Panc1 (cell line): ENCODE data around the gene GPD1L. TPM values are rescaled to one million over a fixed set of nuclear protein-coding genes. Genes with fewer than 3 reads are reported as not detected.
"Not testable (repeated sequence)": the region's sequence is repeated elsewhere in the genome, so short reads cannot be mapped to it uniquely, and the experiment has no call there.

Source experiments
- ATAC-seq: fragments of 200-7000 bp; cut with Tn5 transposase; 2 replicates; pipeline ENCODE4 v1.9.1; 2020; ENCODE audit warnings: mild to moderate bottlenecking, moderate library complexity
- Bru-seq: library from RNA; stranded (reverse); fragments of 400-500 nt; gene quantifications from one replicate; lab custom pipeline; 2021; lab: Mats Ljungman, UMichigan
- BruChase-seq, 2 experiments: library from RNA; stranded (reverse); fragments of 400-500 nt; gene quantifications; one replicate each; lab custom pipeline; 2021; lab: Mats Ljungman, UMichigan
- BruUV-seq: library from RNA; stranded (reverse); fragments of 400-500 nt; replicated peaks from 2 replicates; lab custom pipeline; 2021; lab: Mats Ljungman, UMichigan
- CTCF ChIA-PET: fragments of 300-600 bp; sonication (Branson Sonifier 250); formaldehyde crosslinking; loops from one replicate; lab custom pipeline; 2022; ENCODE audit warnings: antibody characterized with exemption; lab: Charles Lee
- POLR2A ChIA-PET: fragments of 300-600 bp; sonication (Branson Sonifier 250); formaldehyde crosslinking; loops from one replicate; lab custom pipeline; 2022; ENCODE audit warnings: antibody characterized with exemption; lab: Charles Lee
- DNase-seq: peaks from one replicate; pipeline ENCODE4 v3.0.0-alpha.2; 2010; ENCODE audit warnings: low read depth, low spot score
- H3K27ac ChIP-seq: 2 replicates; pipeline ENCODE4 v1.5.1; 2011; ENCODE audit warnings: mild to moderate bottlenecking, low read length, inconsistent platforms
- H3K27me3 ChIP-seq: fragments of 200-500 bp; sonication (Bioruptor generic); 2 replicates; pipeline ENCODE4 v1.6.0; 2014; ENCODE audit warnings: low read length, inconsistent platforms; ENCODE audit not compliant: control insufficient read depth, insufficient read depth
- H3K36me3 ChIP-seq: fragments of 200-500 bp; sonication (Bioruptor generic); 2 replicates; pipeline ENCODE4 v1.5.1; 2014; ENCODE audit warnings: inconsistent platforms, mild to moderate bottlenecking, low read length, moderate library complexity; ENCODE audit not compliant: control insufficient read depth, insufficient read depth
- H3K4me1 ChIP-seq: 2 replicates; pipeline ENCODE4 v1.5.1; 2011; ENCODE audit warnings: inconsistent platforms, mild to moderate bottlenecking, low read length, moderate library complexity; ENCODE audit not compliant: control insufficient read depth, insufficient read depth
- H3K4me3 ChIP-seq, 2 experiments: 2 replicates each; pipeline ENCODE4 v1.5.1; 2011 to 2012; ENCODE audit warnings: low read depth in 2 of 2, low read length in 2 of 2, mild to moderate bottlenecking in 2 of 2, inconsistent platforms in 1 of 2, moderate library complexity in 1 of 2
- H3K9me3 ChIP-seq: fragments of 200-500 bp; sonication (Bioruptor generic); 2 replicates; pipeline ENCODE4 v1.5.1; 2014; ENCODE audit warnings: low read depth, mild to moderate bottlenecking, inconsistent platforms, low read length, moderate library complexity; ENCODE audit not compliant: control insufficient read depth, insufficient read depth
- POLR2AphosphoS5 ChIP-seq: IDR thresholded peaks from 2 replicates; pipeline ENCODE4 v1.6.1; 2012; ENCODE audit warnings: mild to moderate bottlenecking, low read depth, low read length, moderate library complexity
- SIN3A ChIP-seq: IDR thresholded peaks from 2 replicates; pipeline ENCODE4 v1.6.1; 2012; ENCODE audit warnings: low read depth, mild to moderate bottlenecking, low read length, moderate library complexity, borderline replicate concordance; ENCODE audit not compliant: insufficient read depth
- TCF7L2 ChIP-seq: IDR thresholded peaks from 2 replicates; pipeline ENCODE4 v1.6.1; 2011; ENCODE audit warnings: mild to moderate bottlenecking, low read depth, low read length, inconsistent platforms
- in situ Hi-C: cut with HindIII; loops from 2 replicates; pipeline ENCODE4 v1.10.0; 2016; ENCODE audit warnings: low sequenced_read_pairs, low pct_unique_long_range_greater_than_20kb
- intact Hi-C: fragments of 100-400 bp; cut with micrococcal nuclease; formaldehyde crosslinking; loops from one replicate; pipeline ENCODE4 v1.10.0; 2022; ENCODE audit not compliant: unreplicated experiment
- long read RNA-seq: library from polyadenylated mRNA; unstranded; transcript quantifications from one replicate; pipeline ENCODE4 v2.0.0, GENCODE V29; 2021; ENCODE audit not compliant: unreplicated experiment
- polyA plus RNA-seq: library from polyadenylated mRNA; unstranded; fragments of >200 nt; gene quantifications from one replicate; pipeline ENCODE4 v1.2.1, GENCODE V29; 2012; ENCODE audit warnings: missing spikeins; ENCODE audit not compliant: insufficient read length
- total RNA-seq: library from RNA; stranded (reverse); gene quantifications from one replicate; pipeline ENCODE4 v1.2.1, GENCODE V29; 2021; ENCODE audit not compliant: unreplicated experiment
- TF ChIP-seq, protein P1 (sequence below): fragments of 450-650 bp; IDR thresholded peaks from 2 replicates; pipeline ENCODE4 v1.5.1; 2017; ENCODE audit warnings: mild to moderate bottlenecking
- TF ChIP-seq, protein P2 (sequence below), 2 experiments: IDR thresholded peaks; 2 replicates each; pipeline ENCODE4 v1.6.1; 2011 to 2012; ENCODE audit warnings: low read depth in 2 of 2, control low read depth in 1 of 2, low read length in 1 of 2, mild to moderate bottlenecking in 1 of 2, moderate library complexity in 1 of 2; ENCODE audit not compliant: insufficient read depth in 1 of 2

GPD1L gene
- total RNA-seq, result 10.5 TPM
- polyA plus RNA-seq, result 9.8 TPM
- Bru-seq, nascent RNA, result percentile 47 among the genes with signal in this experiment
- BruChase-seq, experiment 1, labeled RNA remaining after a 2-hour chase, result percentile 50 among the genes with signal in this experiment
- BruChase-seq, experiment 2, labeled RNA remaining after a 6-hour chase, result percentile 55 among the genes with signal in this experiment
- long read RNA-seq, full-length matches to known transcripts, result 12 of 14 reads
- long read RNA-seq, partial matches to known transcripts, result 0 of 14 reads
- long read RNA-seq, other reads (novel, unspliced or antisense), result 2 of 14 reads

DNA sequence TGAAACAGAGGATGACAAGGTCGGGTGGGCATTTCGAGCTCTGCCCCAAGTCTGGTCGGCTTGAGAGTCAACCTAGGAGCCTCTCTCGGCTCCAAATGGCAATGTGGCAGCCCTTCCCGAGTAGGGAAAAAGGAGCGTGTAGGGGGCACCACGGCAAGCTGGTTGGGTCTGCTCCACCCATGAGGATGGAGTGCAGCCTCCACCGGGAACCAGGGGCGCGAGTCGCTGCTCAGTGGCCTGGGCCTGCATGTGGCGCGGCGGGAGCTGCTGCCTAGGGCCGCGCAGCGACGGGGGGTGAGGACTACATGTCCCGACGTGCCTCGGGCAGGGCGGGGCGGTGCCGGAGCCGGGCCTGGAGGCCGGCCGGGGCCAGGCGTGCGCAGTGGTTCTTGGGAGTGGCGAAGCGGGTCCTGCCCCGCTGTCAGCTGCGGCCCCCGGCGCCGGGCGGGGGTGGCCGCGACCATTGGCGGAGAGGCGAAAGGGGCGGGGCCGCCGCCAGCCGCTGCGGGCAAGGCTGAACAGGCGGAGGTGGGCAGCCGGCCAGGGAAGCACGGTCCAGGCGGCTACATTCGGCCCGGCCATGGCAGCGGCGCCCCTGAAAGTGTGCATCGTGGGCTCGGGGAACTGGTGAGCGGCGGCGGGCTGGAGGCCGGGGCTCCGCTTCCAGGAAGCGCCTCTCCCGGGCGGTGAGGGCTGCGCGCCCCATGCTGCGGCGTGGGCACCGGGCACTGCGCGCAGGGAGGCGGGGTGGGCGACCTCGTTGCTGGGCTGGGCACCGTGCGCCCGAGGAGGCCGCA is at the start of gene GPD1L:
TSS of gene GPD1L (plus strand) at position 489 of the 797 bp plus-strand sequence. CDS start at position 581, 92 bp downstream.
- no peaks in the 10 kb centered on the region for H3K9me3 ChIP-seq
- CTCF ChIA-PET, result interaction anchor here (0.7 kb wide), 1 partner anchor 189 kb away, joined by 3 read pairs; no protein-coding TSS in a partner anchor
- DNase-seq (peak; percentile 58), ATAC-seq (peak; percentile 100)
- no peaks in the 10 kb centered on the region for H3K27me3 ChIP-seq
- in situ Hi-C loops (no loop called here), intact Hi-C loops (no loop called here)
- H3K4me1 ChIP-seq, result peaks cover 5% of the 10 kb centered on the region; the same call in 1 of the 2 replicates
- H3K36me3 ChIP-seq, result no peaks in the 10 kb centered on the region
- POLR2A ChIA-PET, result no interaction called here
- BruUV-seq, result no TSS peak
- H3K4me3 ChIP-seq, result peak within 1 kb of the TSS; percentile 65 to 75
- TF ChIP-seq POLR2AphosphoS5 (peak; percentile 41; the same call in 1 of the 2 replicates), TCF7L2 (no peak)
- peak within 1 kb of the TSS; percentile 75 for H3K27ac ChIP-seq

DNA sequence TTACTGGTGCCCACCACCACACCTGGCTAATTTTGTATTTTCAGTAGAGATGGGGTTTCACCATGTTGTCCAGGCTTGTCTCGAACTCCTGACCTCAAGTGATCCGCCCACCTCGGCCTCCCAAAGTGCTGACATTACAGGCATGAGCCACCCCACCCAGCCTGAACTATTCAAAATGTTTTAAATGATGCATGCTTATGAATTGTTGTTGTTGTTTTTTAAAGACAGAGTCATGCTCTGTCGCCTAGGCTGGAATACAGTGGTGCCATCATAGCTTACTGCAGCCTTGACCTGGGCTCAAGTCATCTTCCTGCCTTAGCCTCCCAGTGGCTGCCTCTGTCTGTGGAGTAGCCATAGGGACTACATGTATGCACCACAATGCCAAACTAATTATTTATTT is 48.0 kb upstream of the GPD1L start:
- CTCF ChIA-PET, H3K27ac ChIP-seq, H3K9me3 ChIP-seq, H3K4me1 ChIP-seq, BruUV-seq, H3K36me3 ChIP-seq, POLR2A ChIA-PET, intact Hi-C loops, in situ Hi-C loops, ATAC-seq, H3K27me3 ChIP-seq, DNase-seq, H3K4me3 ChIP-seq: not testable (repeated sequence)

DNA sequence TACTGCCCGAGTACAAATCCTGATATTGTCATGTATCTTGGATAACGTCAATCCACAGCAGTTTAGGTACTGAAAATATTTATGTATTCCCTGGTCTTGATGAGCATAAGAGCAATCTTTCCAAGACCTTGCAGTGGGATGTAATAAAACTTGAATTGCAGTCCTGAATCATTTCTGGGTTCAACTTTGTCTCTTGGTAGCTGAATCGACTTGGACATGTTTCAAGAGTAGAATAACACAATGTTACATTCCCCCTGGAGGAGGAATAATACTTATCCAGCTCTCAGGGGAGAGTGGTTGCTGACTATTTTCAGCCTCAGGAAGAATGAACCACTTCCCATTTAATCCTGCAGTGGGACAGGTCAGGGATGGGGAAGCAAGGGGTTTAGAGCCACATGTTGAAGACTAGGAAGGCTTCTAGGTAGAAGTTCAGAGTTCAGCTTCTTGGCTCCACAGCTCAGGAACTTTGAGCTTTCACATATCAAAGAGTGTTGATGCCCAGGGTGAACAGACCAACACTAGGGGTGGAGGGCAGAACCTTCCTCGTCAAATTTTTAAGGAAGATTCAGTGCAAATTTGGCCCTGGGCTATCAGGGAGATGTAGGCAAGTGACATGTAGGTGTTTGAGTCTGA is 43.4 kb upstream of the GPD1L start:
- Histone ChIP-seq H3K9me3 (no peaks in the 10 kb centered on the region), H3K27ac (no peak overlapping the region), H3K4me1 (no peaks in the 10 kb centered on the region), H3K4me3 (no peak overlapping the region), H3K36me3 (no peaks in the 10 kb centered on the region), H3K27me3 (no peaks in the 10 kb centered on the region)
- ChIA-PET CTCF (no interaction called here), POLR2A (no interaction called here)
- intact Hi-C loops, result no loop called here
- no TSS peak for BruUV-seq
- DNase-seq (no peak), ATAC-seq (no peak)
- in situ Hi-C loops, result no loop called here
- TF ChIP-seq TCF7L2 (no peak), SIN3A (no peak), POLR2AphosphoS5 (no peak)
- TF ChIP-seq, protein P1, sequence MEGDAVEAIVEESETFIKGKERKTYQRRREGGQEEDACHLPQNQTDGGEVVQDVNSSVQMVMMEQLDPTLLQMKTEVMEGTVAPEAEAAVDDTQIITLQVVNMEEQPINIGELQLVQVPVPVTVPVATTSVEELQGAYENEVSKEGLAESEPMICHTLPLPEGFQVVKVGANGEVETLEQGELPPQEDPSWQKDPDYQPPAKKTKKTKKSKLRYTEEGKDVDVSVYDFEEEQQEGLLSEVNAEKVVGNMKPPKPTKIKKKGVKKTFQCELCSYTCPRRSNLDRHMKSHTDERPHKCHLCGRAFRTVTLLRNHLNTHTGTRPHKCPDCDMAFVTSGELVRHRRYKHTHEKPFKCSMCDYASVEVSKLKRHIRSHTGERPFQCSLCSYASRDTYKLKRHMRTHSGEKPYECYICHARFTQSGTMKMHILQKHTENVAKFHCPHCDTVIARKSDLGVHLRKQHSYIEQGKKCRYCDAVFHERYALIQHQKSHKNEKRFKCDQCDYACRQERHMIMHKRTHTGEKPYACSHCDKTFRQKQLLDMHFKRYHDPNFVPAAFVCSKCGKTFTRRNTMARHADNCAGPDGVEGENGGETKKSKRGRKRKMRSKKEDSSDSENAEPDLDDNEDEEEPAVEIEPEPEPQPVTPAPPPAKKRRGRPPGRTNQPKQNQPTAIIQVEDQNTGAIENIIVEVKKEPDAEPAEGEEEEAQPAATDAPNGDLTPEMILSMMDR, result no peak
- TF ChIP-seq, protein P2, sequence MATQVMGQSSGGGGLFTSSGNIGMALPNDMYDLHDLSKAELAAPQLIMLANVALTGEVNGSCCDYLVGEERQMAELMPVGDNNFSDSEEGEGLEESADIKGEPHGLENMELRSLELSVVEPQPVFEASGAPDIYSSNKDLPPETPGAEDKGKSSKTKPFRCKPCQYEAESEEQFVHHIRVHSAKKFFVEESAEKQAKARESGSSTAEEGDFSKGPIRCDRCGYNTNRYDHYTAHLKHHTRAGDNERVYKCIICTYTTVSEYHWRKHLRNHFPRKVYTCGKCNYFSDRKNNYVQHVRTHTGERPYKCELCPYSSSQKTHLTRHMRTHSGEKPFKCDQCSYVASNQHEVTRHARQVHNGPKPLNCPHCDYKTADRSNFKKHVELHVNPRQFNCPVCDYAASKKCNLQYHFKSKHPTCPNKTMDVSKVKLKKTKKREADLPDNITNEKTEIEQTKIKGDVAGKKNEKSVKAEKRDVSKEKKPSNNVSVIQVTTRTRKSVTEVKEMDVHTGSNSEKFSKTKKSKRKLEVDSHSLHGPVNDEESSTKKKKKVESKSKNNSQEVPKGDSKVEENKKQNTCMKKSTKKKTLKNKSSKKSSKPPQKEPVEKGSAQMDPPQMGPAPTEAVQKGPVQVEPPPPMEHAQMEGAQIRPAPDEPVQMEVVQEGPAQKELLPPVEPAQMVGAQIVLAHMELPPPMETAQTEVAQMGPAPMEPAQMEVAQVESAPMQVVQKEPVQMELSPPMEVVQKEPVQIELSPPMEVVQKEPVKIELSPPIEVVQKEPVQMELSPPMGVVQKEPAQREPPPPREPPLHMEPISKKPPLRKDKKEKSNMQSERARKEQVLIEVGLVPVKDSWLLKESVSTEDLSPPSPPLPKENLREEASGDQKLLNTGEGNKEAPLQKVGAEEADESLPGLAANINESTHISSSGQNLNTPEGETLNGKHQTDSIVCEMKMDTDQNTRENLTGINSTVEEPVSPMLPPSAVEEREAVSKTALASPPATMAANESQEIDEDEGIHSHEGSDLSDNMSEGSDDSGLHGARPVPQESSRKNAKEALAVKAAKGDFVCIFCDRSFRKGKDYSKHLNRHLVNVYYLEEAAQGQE (IDR thresholded peaks at IDR 0.05; ENCODE audit: insufficient read depth in 1 of 2, low read depth in 2 of 2, low read length in 1 of 2), result no peak
